GM23338 (cell line): ENCODE measurements around the gene TBC1D10B. TPM values are rescaled to one million over a fixed set of nuclear protein-coding genes. Genes with fewer than 3 reads are reported as not detected.

ENCODE experiments used
- ATAC-seq: fragments of 200-7000 bp; cut with Tn5 transposase; 3 replicates; pipeline ENCODE4 v1.9.1; 2020
- DNase-seq: peaks from one replicate; pipeline ENCODE4 v3.0.0-alpha.2; 2015; ENCODE audit warnings: low spot score
- H2AFZ ChIP-seq: fragments of 200-600 bp; sonication (generic); 2 replicates; pipeline ENCODE4 v1.8.0; 2016; ENCODE audit warnings: antibody characterized with exemption, mild to moderate bottlenecking, moderate library complexity
- H3F3A ChIP-seq: fragments of 200-600 bp; sonication (generic); replicated peaks from 2 replicates; pipeline ENCODE4 v1.8.0; 2017; ENCODE audit warnings: antibody characterized with exemption, mixed run types, low read depth
- H3K27ac ChIP-seq: fragments of 200-600 bp; sonication (generic); 2 replicates; pipeline ENCODE4 v1.6.1; 2016; ENCODE audit warnings: low read depth
- H3K27me3 ChIP-seq: fragments of 200-600 bp; sonication (generic); 2 replicates; pipeline ENCODE4 v1.8.0; 2016; ENCODE audit warnings: mild to moderate bottlenecking, mixed run types, moderate library complexity; ENCODE audit not compliant: insufficient read depth
- H3K36me3 ChIP-seq: fragments of 200-600 bp; sonication (generic); 2 replicates; pipeline ENCODE4 v1.8.0; 2016; ENCODE audit warnings: mild to moderate bottlenecking; ENCODE audit not compliant: insufficient read depth
- H3K4me1 ChIP-seq: fragments of 200-600 bp; sonication (generic); 2 replicates; pipeline ENCODE4 v1.8.0; 2016; ENCODE audit warnings: mild to moderate bottlenecking, moderate library complexity; ENCODE audit not compliant: insufficient read depth
- H3K4me2 ChIP-seq: fragments of 200-600 bp; sonication (generic); 2 replicates; pipeline ENCODE4 v1.7.1; 2017; ENCODE audit warnings: mixed run types
- H3K4me3 ChIP-seq: fragments of 200-600 bp; sonication (generic); 2 replicates; pipeline ENCODE4 v1.6.1; 2016; ENCODE audit warnings: mixed run types
- H3K79me2 ChIP-seq: fragments of 200-600 bp; sonication (generic); replicated peaks from 2 replicates; pipeline ENCODE4 v1.8.0; 2017; ENCODE audit warnings: mild to moderate bottlenecking; ENCODE audit not compliant: insufficient read depth
- H3K9me2 ChIP-seq: fragments of 200-600 bp; sonication (generic); 2 replicates; pipeline ENCODE4 v1.8.0; 2017; ENCODE audit not compliant: insufficient read depth
- H4K20me1 ChIP-seq: fragments of 200-600 bp; sonication (generic); replicated peaks from 2 replicates; pipeline ENCODE4 v1.8.0; 2017; ENCODE audit warnings: mild to moderate bottlenecking; ENCODE audit not compliant: insufficient read depth
- H3K27ac Mint-ChIP-seq: 2 replicates; pipeline ENCODE4 v1.8.0; 2020; ENCODE audit warnings: inconsistent platforms, mild to moderate bottlenecking, moderate library complexity, mixed read lengths
- H3K27me3 Mint-ChIP-seq: 3 replicates; pipeline ENCODE4 v1.8.0; 2022; ENCODE audit warnings: low read depth, mild to moderate bottlenecking, moderate library complexity, mixed read lengths, inconsistent platforms; ENCODE audit not compliant: insufficient read depth, poor library complexity
- H3K36me3 Mint-ChIP-seq: 3 replicates; pipeline ENCODE4 v1.8.0; 2021; ENCODE audit warnings: low read depth, mild to moderate bottlenecking, inconsistent platforms, moderate library complexity, mixed read lengths
- H3K4me1 Mint-ChIP-seq: 3 replicates; pipeline ENCODE4 v1.8.0; 2020; ENCODE audit warnings: mild to moderate bottlenecking, inconsistent platforms, mixed read lengths
- H3K4me3 Mint-ChIP-seq: 3 replicates; pipeline ENCODE4 v1.8.0; 2021; ENCODE audit warnings: moderate library complexity, mild to moderate bottlenecking, inconsistent platforms, mixed read lengths
- H3K9me3 Mint-ChIP-seq: 3 replicates; pipeline ENCODE4 v1.8.0; 2020; ENCODE audit warnings: moderate library complexity, mild to moderate bottlenecking, inconsistent platforms, mixed read lengths
- CREB1 ChIP-seq: fragments of 250-450 bp; sonication (Bioruptor Pico); IDR thresholded peaks from 2 replicates; pipeline ENCODE4 v1.5.0; 2020; ENCODE audit warnings: low read depth, mild to moderate bottlenecking, moderate library complexity
- EZH2 ChIP-seq: fragments of 200-600 bp; sonication (generic); IDR thresholded peaks from one replicate; pipeline ENCODE4 v1.8.0; 2017; ENCODE audit warnings: antibody characterized with exemption, mild to moderate bottlenecking, low read depth; ENCODE audit not compliant: unreplicated experiment
- EZH2phosphoT487 ChIP-seq: fragments of 200-600 bp; sonication (generic); IDR thresholded peaks from one replicate; pipeline ENCODE4 v1.8.1; 2018; ENCODE audit warnings: antibody characterized with exemption; ENCODE audit not compliant: unreplicated experiment
- POLR2AphosphoS5 ChIP-seq: IDR thresholded peaks from 2 replicates; pipeline ENCODE4 v1.6.1; 2016; ENCODE audit warnings: antibody characterized with exemption, low read depth
- REST ChIP-seq: IDR thresholded peaks from one replicate; pipeline ENCODE4 v1.6.1; 2018; ENCODE audit warnings: antibody characterized with exemption; ENCODE audit not compliant: unreplicated experiment
- STAT1 ChIP-seq: IDR thresholded peaks from one replicate; pipeline ENCODE4 v1.6.1; 2016; ENCODE audit warnings: antibody characterized with exemption; ENCODE audit not compliant: unreplicated experiment
- ZNF331 ChIP-seq: fragments of 250-450 bp; sonication (Bioruptor Pico); IDR thresholded peaks from 2 replicates; pipeline ENCODE4 v1.5.0; 2020; ENCODE audit warnings: low read depth, mild to moderate bottlenecking, moderate library complexity
- ZNF462 ChIP-seq: fragments of 250-450 bp; sonication (Bioruptor Pico); IDR thresholded peaks from 2 replicates; pipeline ENCODE4 v1.5.0; 2020; ENCODE audit warnings: mild to moderate bottlenecking, moderate library complexity
- polyA plus RNA-seq: library from polyadenylated mRNA; unstranded; fragments of >200 nt; fragmentation: Nextera tagmentation; extraction: Ambion mirVana; gene quantifications from 2 replicates; pipeline ENCODE4 v1.2.1, GENCODE V29; 2016
- total RNA-seq: library from RNA; depleted of rRNA; stranded (reverse); fragments of >200 nt; shearing (Covaris generic); gene quantifications from 2 replicates; pipeline ENCODE4 v1.2.3, GENCODE V29; 2014

TBC1D10B gene
- total and polyA plus RNA-seq, 2 experiments from 2014 or later, result 13.3 to 30.8 TPM

GRCh38 chr16:30380803-30381208, 10.5 kb upstream of the TBC1D10B start:
- no peak for TF ChIP-seq POLR2AphosphoS5
- TF ChIP-seq STAT1, result no peak
- TF ChIP-seq EZH2phosphoT487, result no peak
- TF ChIP-seq REST, result no peak
- TF ChIP-seq ZNF331, result no peak
- no peak for TF ChIP-seq EZH2
- no peak for TF ChIP-seq ZNF462 (CRISPR knock-in tag)
- no peak for TF ChIP-seq CREB1 (CRISPR knock-in tag)
- H2AFZ ChIP-seq, result no peak overlapping the region
- H3K4me2 ChIP-seq, result no peak overlapping the region
- H3K4me3 ChIP-seq, result no peak overlapping the region
- peaks cover 11% of the 10 kb centered on the region for H3K4me1 ChIP-seq
- Mint-ChIP-seq H3K27me3 (peaks cover 27% of the 10 kb centered on the region), H3K4me3 (peak overlapping the region; percentile 21; the same call in 1 of the 3 replicates), H3K36me3 (peaks cover 3% of the 10 kb centered on the region; the same call in 2 of the 3 replicates), H3K4me1 (peaks cover 19% of the 10 kb centered on the region), H3K27ac (no peak overlapping the region), H3K9me3 (no peaks in the 10 kb centered on the region; the same call in none of the 3 replicates)
- H3K79me2 ChIP-seq, result 0 out of 2 replicates have a peak, but pooled peaks cover 4% of the 10 kb centered on the region
- no peak for ATAC-seq
- peaks cover 24% of the 10 kb centered on the region for H3F3A ChIP-seq
- H3K9me2 ChIP-seq, result no peaks in the 10 kb centered on the region
- no peaks in the 10 kb centered on the region for H3K27me3 ChIP-seq
- H3K36me3 ChIP-seq, result no peaks in the 10 kb centered on the region
- H3K27ac ChIP-seq, result no peak overlapping the region
- no peak for DNase-seq
- H4K20me1 ChIP-seq, result no peaks in the 10 kb centered on the region
